ENCODE results near the gene EN2.

GRCh38 chr7:155444746-155445145 lies 13.2 kb upstream of the EN2 start:
- TF ChIP-seq CTCF (IDR thresholded peaks at IDR 0.05; ENCODE audit: poor library complexity) (no peak), EZH2phosphoT487 (IDR thresholded peaks at IDR 0.05; ENCODE audit: low read depth, severe bottlenecking, unreplicated experiment) (no peak), EZH2 (IDR thresholded peaks at IDR 0.05; ENCODE audit: borderline replicate concordance) (no peak)

Measured in hepatocyte (in vitro differentiated cells).